HL-60/S4 treated with phorbol 12-myristate 13-acetate at 8.2 ng/mL for 4 days and 3 days (cell line): Measurements from ENCODE around the gene MLST8.

ENCODE experiments used
- in situ Hi-C: fragments of 300-500 bp; cut with MboI; formaldehyde crosslinking; loops from 2 replicates; pipeline ENCODE4 v1.15.0; 2022; ENCODE audit warnings: low sequenced_read_pairs

Gene MLST8

GRCh38 chr16:2205104-2205966 lies at the start of gene MLST8:
Gene MLST8 (plus strand): TSS chr16:2205454. CDS start chr16:2206086, 632 bp downstream.
- in situ Hi-C loops: no loop called here

- in situ Hi-C loops: no loop called here
Measured at GRCh38 chr16:2155977-2156848, 49.0 kb upstream of the MLST8 start.

- in situ Hi-C loops: no loop called here
Measured at GRCh38 chr16:2156849-2157224, 48.4 kb upstream of the MLST8 start.

- in situ Hi-C loops: no loop called here
Measured at GRCh38 chr16:2157480-2158261, 47.6 kb upstream of the MLST8 start.

GRCh38 chr16:2158262-2158638 lies 47.0 kb upstream of the MLST8 start:
- in situ Hi-C loops: no loop called here

GRCh38 chr16:2159175-2159838 lies 45.9 kb upstream of the MLST8 start:
- in situ Hi-C loops: no loop called here

- in situ Hi-C loops: no loop called here
Measured at GRCh38 chr16:2160915-2161551, 44.2 kb upstream of the MLST8 start.

GRCh38 chr16:2161911-2162310 lies 43.3 kb upstream of the MLST8 start:
- in situ Hi-C loops: no loop called here

- in situ Hi-C loops: no loop called here
Measured at GRCh38 chr16:2162676-2163118, 42.6 kb upstream of the MLST8 start.

- in situ Hi-C loops: no loop called here
Measured at GRCh38 chr16:2163211-2163881, 41.9 kb upstream of the MLST8 start.

GRCh38 chr16:2165861-2166260 lies 39.4 kb upstream of the MLST8 start:
- in situ Hi-C loops: no loop called here

- in situ Hi-C loops: no loop called here
Measured at GRCh38 chr16:2166263-2167067, 38.8 kb upstream of the MLST8 start.

GRCh38 chr16:2167068-2167638 lies 38.1 kb upstream of the MLST8 start:
- in situ Hi-C loops: no loop called here

- in situ Hi-C loops: no loop called here
Measured at GRCh38 chr16:2170080-2170479, 35.2 kb upstream of the MLST8 start.

- in situ Hi-C loops: no loop called here
Measured at GRCh38 chr16:2170587-2171435, 34.4 kb upstream of the MLST8 start.

GRCh38 chr16:2171601-2172178 lies 33.6 kb upstream of the MLST8 start:
- in situ Hi-C loops: no loop called here

- in situ Hi-C loops: no loop called here
Measured at GRCh38 chr16:2172688-2173335, 32.4 kb upstream of the MLST8 start.
